A673 (cell line): ENCODE data around the gene SCEL.
A peak's percentile ranks its signal among the peaks of the same experiment; 100 is the strongest.

Source experiments
- EZH2 ChIP-seq: fragments of 200-600 bp; sonication (generic); IDR thresholded peaks from 2 replicates; pipeline ENCODE4 v1.6.1; 2017; ENCODE audit warnings: borderline replicate concordance, low read depth, mild to moderate bottlenecking, mixed read lengths, antibody characterized with exemption, low read length; ENCODE audit not compliant: poor library complexity, severe bottlenecking
- TF ChIP-seq, protein P1 (sequence below): fragments of 300-800, 200-600 bp; sonication (generic); conservative IDR thresholded peaks from 2 replicates; pipeline ENCODE4 v1.5.1; 2017; ENCODE audit warnings: low read depth, mild to moderate bottlenecking, antibody characterized with exemption, low read length, moderate library complexity, mixed read lengths

DNA sequence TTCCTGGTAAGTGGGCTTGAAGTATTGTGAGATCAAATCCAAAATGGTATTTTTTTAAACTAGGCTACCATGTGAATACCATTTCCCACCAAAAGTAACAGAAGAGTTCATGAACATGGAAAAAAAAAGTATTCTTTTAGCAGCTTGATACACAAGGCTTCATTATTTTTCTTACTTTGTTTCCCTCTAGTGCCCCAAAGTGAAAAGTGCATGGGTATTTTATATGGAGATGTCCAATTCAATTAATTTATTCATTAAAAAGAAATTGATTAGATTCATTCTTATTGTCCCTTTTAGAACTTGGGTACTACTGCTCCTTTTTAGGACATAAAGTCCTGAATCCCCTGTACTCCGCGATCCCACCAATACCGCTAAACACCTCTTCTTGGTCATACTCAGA lies 28.6 kb upstream of the SCEL start:
- TF ChIP-seq, protein P1, sequence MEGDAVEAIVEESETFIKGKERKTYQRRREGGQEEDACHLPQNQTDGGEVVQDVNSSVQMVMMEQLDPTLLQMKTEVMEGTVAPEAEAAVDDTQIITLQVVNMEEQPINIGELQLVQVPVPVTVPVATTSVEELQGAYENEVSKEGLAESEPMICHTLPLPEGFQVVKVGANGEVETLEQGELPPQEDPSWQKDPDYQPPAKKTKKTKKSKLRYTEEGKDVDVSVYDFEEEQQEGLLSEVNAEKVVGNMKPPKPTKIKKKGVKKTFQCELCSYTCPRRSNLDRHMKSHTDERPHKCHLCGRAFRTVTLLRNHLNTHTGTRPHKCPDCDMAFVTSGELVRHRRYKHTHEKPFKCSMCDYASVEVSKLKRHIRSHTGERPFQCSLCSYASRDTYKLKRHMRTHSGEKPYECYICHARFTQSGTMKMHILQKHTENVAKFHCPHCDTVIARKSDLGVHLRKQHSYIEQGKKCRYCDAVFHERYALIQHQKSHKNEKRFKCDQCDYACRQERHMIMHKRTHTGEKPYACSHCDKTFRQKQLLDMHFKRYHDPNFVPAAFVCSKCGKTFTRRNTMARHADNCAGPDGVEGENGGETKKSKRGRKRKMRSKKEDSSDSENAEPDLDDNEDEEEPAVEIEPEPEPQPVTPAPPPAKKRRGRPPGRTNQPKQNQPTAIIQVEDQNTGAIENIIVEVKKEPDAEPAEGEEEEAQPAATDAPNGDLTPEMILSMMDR = peak; percentile 56
- TF ChIP-seq EZH2 = no peak
